Spinal cord (tissue), 4 donors: Measurements from ENCODE around the gene FAM76A. TPM values are rescaled to one million over a fixed set of nuclear protein-coding genes. Genes with fewer than 3 reads are reported as not detected.

Experiments
- polyA plus RNA-seq, 2 donors: library from polyadenylated mRNA; unstranded; fragments of 120-200 nt; gene quantifications; one replicate each; pipeline ENCODE4 v1.2.1, GENCODE V29; 2013; ENCODE audit not compliant: insufficient read length in 2 of 2
- small RNA-seq: library from RNA; depleted of rRNA; stranded (forward); fragments of <200 nt; gene quantifications from one replicate; pipeline ENCODE3, GENCODE V24; 2014; ENCODE audit warnings: low replicate concordance
- total RNA-seq, 2 donors: library from RNA; depleted of rRNA in 1 of 2; stranded (reverse); fragments of 120-200 nt in 1 of 2; fragments of >200 nt in 1 of 2; gene quantifications; one replicate each; pipeline versions ENCODE4 v1.2.3 to v1.2.4, GENCODE V29; 2013 to 2014

Gene FAM76A
- total and polyA plus RNA-seq, 4 donors: 11.4 to 22.1 (median 12.2) TPM

Small RNAs within 50 kb of the gene (small RNA-seq; reads per million reads assigned to genes)
- gene AL020997.2 (not detected), gene RNU6-424P (not detected)

Other genes starting within 250 kb of the FAM76A start
- 10 to 100 TPM; 24.3 to 32.7 TPM for gene WASF2, start 235.8 kb upstream of the FAM76A start, total RNA-seq
- gene WASF2, start 235.8 kb upstream of the FAM76A start, polyA plus RNA-seq: 10 to 100 TPM; 76.0 to 76.3 TPM
- gene AHDC1, start 121.8 kb upstream of the FAM76A start, total RNA-seq: 10 to 100 TPM; 13.2 to 22.8 TPM
- gene AHDC1, start 121.8 kb upstream of the FAM76A start, polyA plus RNA-seq: 10 to 100 TPM; 63.9 to 68.9 TPM
- 1 to 10 TPM; 5.3 to 8.5 TPM for gene FGR, start 90.8 kb upstream of the FAM76A start, total RNA-seq
- 1 to 10 TPM; 4.0 to 5.4 TPM for gene FGR, start 90.8 kb upstream of the FAM76A start, polyA plus RNA-seq
- 100 to 1,000 TPM; 107 to 247 TPM for gene IFI6, start 53.8 kb upstream of the FAM76A start, total RNA-seq
- gene IFI6, start 53.8 kb upstream of the FAM76A start, polyA plus RNA-seq: 100 to 1,000 TPM in 1 of 2 donors, 10 to 100 TPM in 1; 87.6 to 123 TPM
- 100 to 1,000 TPM in 1 of 2 donors, 10 to 100 TPM in 1; 74.3 to 139 TPM for gene STX12, start 47.3 kb downstream of the FAM76A start, total RNA-seq
- gene STX12, start 47.3 kb downstream of the FAM76A start, polyA plus RNA-seq: 100 to 1,000 TPM in 1 of 2 donors, 10 to 100 TPM in 1; 92.1 to 121 TPM
- 10 to 100 TPM; 43.8 to 57.5 TPM for gene PPP1R8, start 104.8 kb downstream of the FAM76A start, total RNA-seq
- gene PPP1R8, start 104.8 kb downstream of the FAM76A start, polyA plus RNA-seq: 10 to 100 TPM; 51.4 to 56.2 TPM
- gene THEMIS2, start 146.6 kb downstream of the FAM76A start, total RNA-seq: 10 to 100 TPM in 1 of 2 donors, 1 to 10 TPM in 1; 7.4 to 14.6 TPM
- gene THEMIS2, start 146.6 kb downstream of the FAM76A start, polyA plus RNA-seq: 1 to 10 TPM; 8.8 to 9.4 TPM
- gene RPA2, start 188.6 kb downstream of the FAM76A start, total RNA-seq: 10 to 100 TPM; 64.9 to 65.9 TPM
- gene RPA2, start 188.6 kb downstream of the FAM76A start, polyA plus RNA-seq: 10 to 100 TPM; 53.6 to 56.2 TPM
- 1 to 10 TPM in 1 of 2 donors, under 1 TPM in 1; 0.89 to 2.5 TPM for gene SMPDL3B, start 209.0 kb downstream of the FAM76A start, total RNA-seq
- gene SMPDL3B, start 209.0 kb downstream of the FAM76A start, polyA plus RNA-seq: 1 to 10 TPM; 1.0 to 1.4 TPM
- 1 to 10 TPM; 2.4 to 3.2 TPM for gene XKR8, start 234.0 kb downstream of the FAM76A start, total RNA-seq
- 1 to 10 TPM; 8.7 to 9.9 TPM for gene XKR8, start 234.0 kb downstream of the FAM76A start, polyA plus RNA-seq